NK-92 (cell line): ENCODE data around the gene P2RX4.
"Not testable (repeated sequence)": the region's sequence is repeated elsewhere in the genome, so short reads cannot be mapped to it uniquely, and the experiment has no call there.

Experiments used
- DNase-seq: peaks from one replicate; lab custom pipeline; 2025; ENCODE audit not compliant: unreplicated experiment; lab: John Stamatoyannopoulos, UW

The P2RX4 gene

GRCh38 chr12:121219353-121219986, 9.5 kb downstream of the P2RX4 start:
- DNase-seq, result no peak

- DNase-seq, result no peak
These were observed 12.9 kb downstream of the P2RX4 start for GRCh38 chr12:121222847-121223246.

GRCh38 chr12:121223292-121224285, 13.7 kb downstream of the P2RX4 start:
- no peak for DNase-seq

- DNase-seq, result no peak
These were observed 14.7 kb downstream of the P2RX4 start for GRCh38 chr12:121224591-121224990.

GRCh38 chr12:121226399-121226798, 16.5 kb downstream of the P2RX4 start:
- no peak for DNase-seq

- DNase-seq, result not testable (repeated sequence)
These were observed 16.9 kb downstream of the P2RX4 start for GRCh38 chr12:121226871-121227270.

GRCh38 chr12:121227294-121227693, 17.4 kb downstream of the P2RX4 start:
- no peak for DNase-seq

- no peak for DNase-seq
These were observed 19.2 kb downstream of the P2RX4 start for GRCh38 chr12:121228919-121229665.

- DNase-seq, result not testable (repeated sequence)
These were observed 20.1 kb downstream of the P2RX4 start for GRCh38 chr12:121229826-121230537.

GRCh38 chr12:121230538-121230907, 20.6 kb downstream of the P2RX4 start:
- no peak for DNase-seq

GRCh38 chr12:121232163-121232562, 22.2 kb downstream of the P2RX4 start:
- no peak for DNase-seq

GRCh38 chr12:121232977-121233627, 23.2 kb downstream of the P2RX4 start:
- no peak for DNase-seq

GRCh38 chr12:121233628-121234020, 23.7 kb downstream of the P2RX4 start:
- no peak for DNase-seq

GRCh38 chr12:121236776-121237175, 26.8 kb downstream of the P2RX4 start:
- DNase-seq, result no peak

- DNase-seq, result no peak
These were observed 27.5 kb downstream of the P2RX4 start for GRCh38 chr12:121237415-121237814.

GRCh38 chr12:121238086-121238485, 28.2 kb downstream of the P2RX4 start:
- DNase-seq, result no peak

- DNase-seq, result no peak
These were observed 28.8 kb downstream of the P2RX4 start for GRCh38 chr12:121238604-121239350.

- DNase-seq, result no peak
These were observed 29.6 kb downstream of the P2RX4 start for GRCh38 chr12:121239351-121240061.

GRCh38 chr12:121240062-121240420, 30.1 kb downstream of the P2RX4 start:
- no peak for DNase-seq
